ENCODE measurements around the gene TRIM15.

DNA sequence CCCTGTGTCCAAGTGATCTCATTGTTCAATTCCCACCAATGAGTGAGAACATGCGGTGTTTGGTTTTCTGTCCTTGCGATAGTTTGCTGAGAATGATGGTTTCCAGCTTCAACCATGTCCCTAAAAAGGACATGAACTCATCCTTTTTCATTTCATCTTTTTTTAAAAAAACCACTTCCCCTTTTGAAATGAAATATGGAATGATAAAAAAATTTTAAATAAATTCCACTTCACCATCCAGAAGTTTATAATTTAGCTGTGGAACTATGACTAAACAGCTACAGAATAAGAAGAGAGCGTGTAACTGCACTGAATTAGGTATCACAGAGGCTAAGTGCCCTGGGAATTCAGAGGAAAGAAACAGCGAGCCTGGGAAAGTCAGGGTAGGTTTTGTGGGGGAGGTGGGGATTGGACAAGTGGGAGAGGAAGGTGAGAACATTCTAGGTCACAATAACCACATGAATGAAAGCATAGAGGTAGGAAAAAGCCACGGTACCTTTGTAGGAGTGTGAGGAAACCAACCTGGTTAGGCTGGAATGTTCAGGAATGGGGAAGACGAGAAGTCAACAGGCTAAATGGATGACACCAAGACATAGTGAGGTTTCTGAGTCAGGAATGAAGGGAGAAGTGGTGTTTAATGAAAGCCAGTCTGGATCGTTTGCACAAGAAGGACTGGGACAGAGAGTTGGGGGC lies 13.3 kb upstream of the TRIM15 start:
- TF ChIP-seq, protein P1, sequence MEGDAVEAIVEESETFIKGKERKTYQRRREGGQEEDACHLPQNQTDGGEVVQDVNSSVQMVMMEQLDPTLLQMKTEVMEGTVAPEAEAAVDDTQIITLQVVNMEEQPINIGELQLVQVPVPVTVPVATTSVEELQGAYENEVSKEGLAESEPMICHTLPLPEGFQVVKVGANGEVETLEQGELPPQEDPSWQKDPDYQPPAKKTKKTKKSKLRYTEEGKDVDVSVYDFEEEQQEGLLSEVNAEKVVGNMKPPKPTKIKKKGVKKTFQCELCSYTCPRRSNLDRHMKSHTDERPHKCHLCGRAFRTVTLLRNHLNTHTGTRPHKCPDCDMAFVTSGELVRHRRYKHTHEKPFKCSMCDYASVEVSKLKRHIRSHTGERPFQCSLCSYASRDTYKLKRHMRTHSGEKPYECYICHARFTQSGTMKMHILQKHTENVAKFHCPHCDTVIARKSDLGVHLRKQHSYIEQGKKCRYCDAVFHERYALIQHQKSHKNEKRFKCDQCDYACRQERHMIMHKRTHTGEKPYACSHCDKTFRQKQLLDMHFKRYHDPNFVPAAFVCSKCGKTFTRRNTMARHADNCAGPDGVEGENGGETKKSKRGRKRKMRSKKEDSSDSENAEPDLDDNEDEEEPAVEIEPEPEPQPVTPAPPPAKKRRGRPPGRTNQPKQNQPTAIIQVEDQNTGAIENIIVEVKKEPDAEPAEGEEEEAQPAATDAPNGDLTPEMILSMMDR (IDR thresholded peaks at IDR 0.05; ENCODE audit: insufficient read depth, low read length) = no peak
- TF ChIP-seq, protein P2, sequence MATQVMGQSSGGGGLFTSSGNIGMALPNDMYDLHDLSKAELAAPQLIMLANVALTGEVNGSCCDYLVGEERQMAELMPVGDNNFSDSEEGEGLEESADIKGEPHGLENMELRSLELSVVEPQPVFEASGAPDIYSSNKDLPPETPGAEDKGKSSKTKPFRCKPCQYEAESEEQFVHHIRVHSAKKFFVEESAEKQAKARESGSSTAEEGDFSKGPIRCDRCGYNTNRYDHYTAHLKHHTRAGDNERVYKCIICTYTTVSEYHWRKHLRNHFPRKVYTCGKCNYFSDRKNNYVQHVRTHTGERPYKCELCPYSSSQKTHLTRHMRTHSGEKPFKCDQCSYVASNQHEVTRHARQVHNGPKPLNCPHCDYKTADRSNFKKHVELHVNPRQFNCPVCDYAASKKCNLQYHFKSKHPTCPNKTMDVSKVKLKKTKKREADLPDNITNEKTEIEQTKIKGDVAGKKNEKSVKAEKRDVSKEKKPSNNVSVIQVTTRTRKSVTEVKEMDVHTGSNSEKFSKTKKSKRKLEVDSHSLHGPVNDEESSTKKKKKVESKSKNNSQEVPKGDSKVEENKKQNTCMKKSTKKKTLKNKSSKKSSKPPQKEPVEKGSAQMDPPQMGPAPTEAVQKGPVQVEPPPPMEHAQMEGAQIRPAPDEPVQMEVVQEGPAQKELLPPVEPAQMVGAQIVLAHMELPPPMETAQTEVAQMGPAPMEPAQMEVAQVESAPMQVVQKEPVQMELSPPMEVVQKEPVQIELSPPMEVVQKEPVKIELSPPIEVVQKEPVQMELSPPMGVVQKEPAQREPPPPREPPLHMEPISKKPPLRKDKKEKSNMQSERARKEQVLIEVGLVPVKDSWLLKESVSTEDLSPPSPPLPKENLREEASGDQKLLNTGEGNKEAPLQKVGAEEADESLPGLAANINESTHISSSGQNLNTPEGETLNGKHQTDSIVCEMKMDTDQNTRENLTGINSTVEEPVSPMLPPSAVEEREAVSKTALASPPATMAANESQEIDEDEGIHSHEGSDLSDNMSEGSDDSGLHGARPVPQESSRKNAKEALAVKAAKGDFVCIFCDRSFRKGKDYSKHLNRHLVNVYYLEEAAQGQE (IDR thresholded peaks at IDR 0.05; ENCODE audit: insufficient replicate concordance, low read depth) = no peak
- TF ChIP-seq POLR2AphosphoS5 (IDR thresholded peaks at IDR 0.05; ENCODE audit: low read depth) = no peak
- TF ChIP-seq GABPA (IDR thresholded peaks at IDR 0.05; ENCODE audit: low read depth) = no peak
- peak; percentile 46 for TF ChIP-seq SPI1 (IDR thresholded peaks at IDR 0.05; ENCODE audit: borderline replicate concordance, low read depth)

All from HL-60 (cell line).